GM21526 (cell line): ENCODE measurements around the gene GRHPR.
"Not testable (repeated sequence)": the region's sequence is repeated elsewhere in the genome, so short reads cannot be mapped to it uniquely, and the experiment has no call there.

ENCODE experiments used
- ATAC-seq: cut with Tn5 transposase; IDR thresholded peaks from one replicate; pipeline ENCODE4 v1.9.1; 2021; ENCODE audit warnings: moderate library complexity; ENCODE audit not compliant: unreplicated experiment, low FRiP score

Gene GRHPR

GRCh38 chr9:37420271-37421215 is 2.0 kb upstream of the GRHPR start:
- no peak for ATAC-seq

- ATAC-seq: no peak
Observed at GRCh38 chr9:37421914-37422288, 595 bp upstream of the GRHPR start.

GRCh38 chr9:37423508-37423907 is 1.0 kb downstream of the GRHPR start:
- ATAC-seq: no peak

GRCh38 chr9:37424204-37424685 is 1.7 kb downstream of the GRHPR start:
- no peak for ATAC-seq

GRCh38 chr9:37424686-37425297 is 2.3 kb downstream of the GRHPR start:
- no peak for ATAC-seq

GRCh38 chr9:37425298-37425752 is 2.8 kb downstream of the GRHPR start:
- no peak for ATAC-seq

GRCh38 chr9:37426431-37426830 is 3.9 kb downstream of the GRHPR start:
- ATAC-seq: not testable (repeated sequence)

GRCh38 chr9:37426846-37427245 is 4.3 kb downstream of the GRHPR start:
- ATAC-seq: no peak

- ATAC-seq: no peak
Observed at GRCh38 chr9:37428345-37428744, 5.8 kb downstream of the GRHPR start.

- no peak for ATAC-seq
Observed at GRCh38 chr9:37429441-37430285, 7.2 kb downstream of the GRHPR start.

GRCh38 chr9:37430841-37431597 is 8.5 kb downstream of the GRHPR start:
- no peak for ATAC-seq

GRCh38 chr9:37432020-37432419 is 9.5 kb downstream of the GRHPR start:
- no peak for ATAC-seq

GRCh38 chr9:37433867-37434371 is 11.4 kb downstream of the GRHPR start:
- ATAC-seq: no peak

- no peak for ATAC-seq
Observed at GRCh38 chr9:37436540-37436939, 14.0 kb downstream of the GRHPR start.

GRCh38 chr9:37437010-37437409 is 14.5 kb downstream of the GRHPR start:
- ATAC-seq: no peak

GRCh38 chr9:37437621-37438020 is 15.1 kb downstream of the GRHPR start:
- no peak for ATAC-seq

- ATAC-seq: no peak
Observed at GRCh38 chr9:37438359-37438758, 15.9 kb downstream of the GRHPR start.

- ATAC-seq: no peak
Observed at GRCh38 chr9:37441776-37442370, 19.4 kb downstream of the GRHPR start.

GRCh38 chr9:37442556-37442955 is 20.1 kb downstream of the GRHPR start:
- no peak for ATAC-seq
